Activated gamma-delta T cell treated with anti-CD3 and anti-CD28 coated beads, Interleukin-2, amount 50 U/mL, for 16 hours (primary cell): ENCODE results near the gene CCDC32.

ENCODE experiments used
- DNase-seq: peaks from one replicate; pipeline ENCODE4 v3.0.0-alpha.2; 2020; ENCODE audit warnings: low read depth

Gene CCDC32

DNA sequence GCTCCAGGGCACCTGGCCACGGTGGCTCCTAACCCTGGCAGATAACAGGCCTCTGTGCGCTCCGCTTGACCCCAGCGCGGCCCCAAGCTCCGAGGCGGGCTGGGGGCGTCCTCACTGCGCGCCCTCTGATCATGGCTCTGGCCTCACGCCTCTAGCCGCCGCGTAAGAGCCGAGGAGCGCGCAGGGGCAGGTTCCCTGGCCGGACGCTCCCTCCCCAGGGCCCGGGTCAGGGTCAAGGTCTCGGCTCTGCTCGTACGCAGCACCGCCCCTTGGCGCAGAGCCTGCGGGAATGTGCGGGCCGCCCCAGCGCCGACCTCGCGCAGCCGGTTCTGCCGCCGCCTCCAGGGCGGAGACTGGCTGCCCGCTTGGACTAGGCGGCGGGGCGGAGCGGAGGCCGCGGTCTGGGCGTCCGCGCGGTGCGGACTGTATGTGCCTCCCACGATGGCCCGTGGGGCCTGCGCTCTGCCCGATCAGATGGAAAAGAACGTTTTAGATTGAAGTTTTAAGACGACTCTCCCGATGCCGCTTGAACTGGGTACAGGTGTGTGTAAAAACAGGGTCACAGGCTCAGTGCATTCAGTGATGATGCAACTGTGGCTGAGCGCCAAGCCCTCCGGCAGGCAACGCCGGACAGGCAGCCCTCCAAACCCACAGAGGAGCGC is 53.2 kb downstream of the CCDC32 start:
- DNase-seq = no peak

GRCh38 chr15:40511093-40511471 is 53.8 kb downstream of the CCDC32 start:
- DNase-seq = no peak

DNA sequence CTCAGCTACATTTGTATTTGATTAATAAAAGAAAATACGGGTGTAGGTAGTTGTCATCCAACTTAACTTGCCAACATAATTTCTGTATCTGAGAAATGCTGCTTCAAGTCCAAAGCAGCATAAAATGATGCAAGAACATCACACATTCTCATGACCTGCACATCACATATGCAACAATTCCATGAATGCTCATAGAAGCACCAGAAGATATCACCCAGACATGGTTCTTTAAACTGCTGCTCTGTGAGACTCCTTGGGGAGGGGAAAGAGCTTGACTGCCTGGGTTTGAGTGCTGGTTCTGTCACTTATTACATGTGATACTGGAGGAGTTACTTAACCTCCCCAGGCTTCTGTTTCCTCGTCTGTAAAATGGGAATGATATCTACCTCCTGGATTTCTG is 54.6 kb downstream of the CCDC32 start:
- no peak for DNase-seq

GRCh38 chr15:40508216-40508615 is 56.6 kb downstream of the CCDC32 start:
- DNase-seq = no peak

DNA sequence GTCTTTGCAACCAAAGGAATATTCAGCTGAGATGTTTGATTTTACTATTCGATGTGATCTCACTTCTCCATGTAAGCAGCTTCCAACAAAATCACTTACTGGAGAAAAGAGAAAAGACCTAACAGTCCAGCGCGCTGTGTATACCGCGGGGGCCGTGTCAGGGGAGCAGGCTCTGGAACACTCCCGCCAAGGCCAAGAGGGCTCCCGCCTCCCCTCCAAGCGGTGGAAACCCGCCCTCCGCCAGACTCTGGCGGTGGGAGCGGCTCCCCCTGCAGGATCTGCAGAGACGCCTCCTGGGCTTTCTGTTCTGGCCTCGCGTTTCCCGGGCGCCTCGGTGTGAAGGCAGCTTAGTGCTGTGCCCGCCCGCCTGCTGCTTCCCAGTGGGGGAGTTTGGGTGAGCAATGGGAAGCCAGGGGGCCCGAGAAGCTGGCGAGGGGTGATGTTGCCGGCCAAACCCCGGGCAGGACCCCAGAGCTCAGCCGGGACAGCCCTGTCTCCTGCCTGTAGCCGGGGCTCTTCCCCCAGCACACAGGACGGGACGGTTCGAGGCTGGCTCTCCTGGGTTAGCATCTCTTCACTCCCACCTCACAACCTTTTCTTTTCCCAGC is 57.8 kb downstream of the CCDC32 start:
- DNase-seq = peak; percentile 42
